Measurements from ENCODE around the gene ANKRD18B.
"Not testable (repeated sequence)": the region's sequence is repeated elsewhere in the genome, so short reads cannot be mapped to it uniquely, and the experiment has no call there.

- TF ChIP-seq, protein P1, sequence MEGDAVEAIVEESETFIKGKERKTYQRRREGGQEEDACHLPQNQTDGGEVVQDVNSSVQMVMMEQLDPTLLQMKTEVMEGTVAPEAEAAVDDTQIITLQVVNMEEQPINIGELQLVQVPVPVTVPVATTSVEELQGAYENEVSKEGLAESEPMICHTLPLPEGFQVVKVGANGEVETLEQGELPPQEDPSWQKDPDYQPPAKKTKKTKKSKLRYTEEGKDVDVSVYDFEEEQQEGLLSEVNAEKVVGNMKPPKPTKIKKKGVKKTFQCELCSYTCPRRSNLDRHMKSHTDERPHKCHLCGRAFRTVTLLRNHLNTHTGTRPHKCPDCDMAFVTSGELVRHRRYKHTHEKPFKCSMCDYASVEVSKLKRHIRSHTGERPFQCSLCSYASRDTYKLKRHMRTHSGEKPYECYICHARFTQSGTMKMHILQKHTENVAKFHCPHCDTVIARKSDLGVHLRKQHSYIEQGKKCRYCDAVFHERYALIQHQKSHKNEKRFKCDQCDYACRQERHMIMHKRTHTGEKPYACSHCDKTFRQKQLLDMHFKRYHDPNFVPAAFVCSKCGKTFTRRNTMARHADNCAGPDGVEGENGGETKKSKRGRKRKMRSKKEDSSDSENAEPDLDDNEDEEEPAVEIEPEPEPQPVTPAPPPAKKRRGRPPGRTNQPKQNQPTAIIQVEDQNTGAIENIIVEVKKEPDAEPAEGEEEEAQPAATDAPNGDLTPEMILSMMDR (IDR thresholded peaks at IDR 0.05), result not testable (repeated sequence)
- TF ChIP-seq POLR2A (IDR thresholded peaks at IDR 0.05), result not testable (repeated sequence)
These were observed 28.3 kb downstream of the ANKRD18B start for GRCh38 chr9:33552315-33552725.
